ENCODE results near the gene DLG2.
"Not testable (repeated sequence)": the region's sequence is repeated elsewhere in the genome, so short reads cannot be mapped to it uniquely, and the experiment has no call there.

Gene DLG2

GRCh38 chr11:84345027-84345426 lies 1282.1 kb downstream of the DLG2 start:
- DNase-seq (ENCODE audit: low spot score) = no peak

DNA sequence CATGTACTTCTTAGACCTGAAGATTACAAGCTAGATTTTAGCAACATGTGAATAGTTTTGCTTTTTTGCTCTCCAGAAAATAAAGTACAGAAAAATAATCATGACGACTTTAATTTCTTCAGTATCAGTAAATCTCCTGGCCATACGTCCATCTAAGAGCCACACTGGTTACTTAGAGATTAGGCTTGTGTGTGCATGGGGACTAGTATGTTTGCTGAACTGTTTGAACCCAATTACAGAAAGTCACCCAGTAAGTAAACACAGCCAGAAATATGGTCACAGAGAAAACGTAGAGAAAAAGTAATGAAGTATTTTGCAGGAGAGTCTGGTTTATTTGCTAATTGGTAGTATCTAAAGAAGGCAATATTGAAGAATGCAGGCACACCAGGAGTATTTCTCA lies 1287.3 kb downstream of the DLG2 start:
- no peak for DNase-seq (ENCODE audit: low spot score)

GRCh38 chr11:84333221-84333620 lies 1293.9 kb downstream of the DLG2 start:
- DNase-seq (ENCODE audit: low spot score) = no peak

DNA sequence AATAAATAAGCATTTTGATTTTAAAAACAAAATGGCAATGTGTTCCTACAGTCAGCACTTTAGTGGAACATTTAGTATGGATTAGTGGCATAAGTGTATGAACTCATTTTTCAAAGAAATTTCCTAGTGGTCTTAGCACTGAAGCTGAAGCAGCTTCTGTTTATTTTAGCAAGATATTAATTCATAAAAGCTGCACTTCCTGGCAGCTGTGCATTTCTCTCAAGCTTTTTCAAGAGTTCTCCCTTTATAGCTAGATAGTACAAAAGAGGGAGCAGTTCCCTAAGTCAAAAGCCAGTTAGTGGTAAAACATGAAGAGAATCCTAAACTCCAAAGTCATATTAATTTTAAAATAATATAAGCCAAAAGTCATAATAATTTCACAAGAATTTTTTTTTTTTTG lies 1304.9 kb downstream of the DLG2 start:
- no peak for DNase-seq (ENCODE audit: low spot score)

DNA sequence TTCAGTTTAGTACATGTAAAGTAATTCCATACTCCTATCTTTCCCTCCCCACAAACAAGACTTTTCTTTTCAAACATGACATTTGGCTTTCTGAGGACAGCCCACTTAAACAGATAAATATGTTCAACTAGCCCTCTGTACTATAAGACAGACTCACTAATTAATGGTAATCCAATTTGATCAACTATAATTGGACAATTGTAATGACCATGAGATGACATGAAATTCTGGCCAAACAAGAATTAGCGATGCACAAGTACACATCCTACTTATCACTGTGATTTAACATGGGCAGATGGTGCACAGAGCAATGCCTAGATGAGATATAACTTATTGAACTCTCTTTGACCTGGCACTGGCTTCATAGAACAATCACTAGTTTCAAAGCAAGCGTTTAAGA lies 1307.3 kb downstream of the DLG2 start:
- no peak for DNase-seq (ENCODE audit: low spot score)

- DNase-seq (ENCODE audit: low spot score) = no peak
Observed at GRCh38 chr11:84316866-84317555, 1310.1 kb downstream of the DLG2 start.

GRCh38 chr11:84313830-84314359 lies 1313.2 kb downstream of the DLG2 start:
- no peak for DNase-seq (ENCODE audit: low spot score)

GRCh38 chr11:84310268-84310667 lies 1316.9 kb downstream of the DLG2 start:
- DNase-seq (ENCODE audit: low spot score) = no peak

DNA sequence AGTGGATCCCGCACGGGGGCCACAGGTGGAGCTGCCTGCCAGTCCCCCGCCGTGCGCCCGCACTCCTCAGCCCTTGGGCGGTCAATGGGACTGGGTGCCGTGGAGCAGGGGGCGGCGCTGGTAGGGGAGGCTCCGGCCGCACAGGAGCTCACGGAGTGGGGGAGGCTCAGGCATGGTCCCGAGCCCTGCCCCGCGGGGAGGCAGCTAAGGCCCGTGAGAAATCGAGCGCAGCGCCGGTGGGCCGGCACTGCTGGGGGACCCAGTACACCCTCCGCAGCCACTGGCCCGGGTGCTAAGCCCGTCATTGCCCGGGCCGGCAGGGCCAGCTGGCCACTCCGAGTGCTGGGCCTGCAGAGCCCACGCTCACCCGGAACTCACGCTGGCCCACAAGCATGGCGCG lies 1318.7 kb downstream of the DLG2 start:
- not testable (repeated sequence) for DNase-seq (ENCODE audit: low spot score)

DNA sequence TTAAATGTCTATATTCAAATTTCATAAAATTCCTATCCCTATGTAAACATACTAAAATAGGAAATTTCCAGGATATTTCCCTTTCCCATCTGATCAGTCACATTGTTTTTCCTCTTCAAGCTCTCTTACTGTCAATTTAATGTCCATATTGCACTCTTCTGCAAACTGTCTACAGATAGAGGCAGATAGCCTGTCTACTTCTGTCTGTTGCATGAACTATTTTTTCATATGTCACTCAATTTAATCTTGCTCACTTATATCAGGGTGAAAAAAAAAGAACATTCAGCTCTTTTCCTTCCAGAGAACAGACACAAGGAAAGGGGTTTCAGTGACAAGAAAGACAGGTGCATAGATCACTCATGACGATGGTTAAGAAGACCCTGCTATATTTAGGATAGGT lies 1327.1 kb downstream of the DLG2 start:
- no peak for DNase-seq (ENCODE audit: low spot score)

DNA sequence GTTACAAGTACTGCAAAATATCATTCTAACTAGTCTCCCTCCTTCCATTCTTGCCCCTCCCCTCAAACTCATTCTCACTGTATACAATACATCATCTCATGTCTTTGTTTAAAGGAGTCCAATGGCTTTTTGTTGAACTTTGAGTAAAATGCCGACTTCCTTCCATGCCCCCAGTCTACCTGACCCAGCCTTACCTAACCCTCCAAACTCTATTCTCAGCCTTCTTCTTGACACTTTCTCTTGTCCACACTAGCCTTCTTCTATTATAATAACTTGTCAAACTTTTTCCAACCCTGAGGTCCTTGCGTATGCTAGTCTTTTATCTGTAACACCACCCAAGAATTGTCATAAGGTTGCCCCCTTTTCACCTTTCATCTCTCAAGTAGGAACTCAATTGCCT lies 1329.6 kb downstream of the DLG2 start:
- no peak for DNase-seq (ENCODE audit: low spot score)

- DNase-seq (ENCODE audit: low spot score) = no peak
Observed at GRCh38 chr11:84295815-84296214, 1331.3 kb downstream of the DLG2 start.

DNA sequence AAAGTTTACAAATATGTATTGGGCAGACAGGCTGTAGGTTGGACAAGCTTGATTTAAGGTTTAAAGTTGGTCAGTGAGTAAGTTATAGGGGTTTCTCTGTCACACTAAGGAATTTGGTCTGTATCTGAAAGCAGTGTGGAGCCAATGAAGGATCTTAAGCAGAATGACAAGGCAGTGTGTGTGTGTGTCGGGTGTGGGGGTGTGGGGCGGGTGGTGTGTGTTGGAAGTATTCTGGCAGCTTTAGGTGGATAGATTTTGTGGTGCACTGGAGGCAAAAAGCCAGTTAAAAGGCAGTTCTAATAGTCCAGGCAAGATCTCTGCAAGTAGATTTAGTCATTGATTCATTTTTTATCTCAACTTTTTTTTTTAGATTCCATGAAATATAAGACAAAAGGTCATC lies 1334.2 kb downstream of the DLG2 start:
- no peak for DNase-seq (ENCODE audit: low spot score)

DNA sequence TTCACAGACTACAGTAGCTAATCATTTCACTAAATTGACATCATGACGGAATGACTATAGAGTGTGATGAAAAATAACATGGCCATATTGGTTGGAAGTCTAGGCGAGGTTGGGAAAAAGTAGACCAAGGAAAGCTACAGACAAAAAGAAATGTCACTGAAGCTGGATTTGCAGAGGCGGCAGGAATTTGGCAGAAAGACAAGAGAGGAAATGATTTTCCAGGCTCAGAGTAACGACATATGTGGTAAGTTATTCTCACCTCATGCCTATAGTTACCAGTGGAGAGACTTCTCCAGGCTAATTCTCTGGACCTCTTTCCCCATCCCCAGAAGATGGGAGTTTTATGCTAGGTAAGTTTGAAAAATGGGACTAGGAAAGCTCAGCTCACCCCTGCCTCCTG lies 1335.1 kb downstream of the DLG2 start:
- no peak for DNase-seq (ENCODE audit: low spot score)

DNA sequence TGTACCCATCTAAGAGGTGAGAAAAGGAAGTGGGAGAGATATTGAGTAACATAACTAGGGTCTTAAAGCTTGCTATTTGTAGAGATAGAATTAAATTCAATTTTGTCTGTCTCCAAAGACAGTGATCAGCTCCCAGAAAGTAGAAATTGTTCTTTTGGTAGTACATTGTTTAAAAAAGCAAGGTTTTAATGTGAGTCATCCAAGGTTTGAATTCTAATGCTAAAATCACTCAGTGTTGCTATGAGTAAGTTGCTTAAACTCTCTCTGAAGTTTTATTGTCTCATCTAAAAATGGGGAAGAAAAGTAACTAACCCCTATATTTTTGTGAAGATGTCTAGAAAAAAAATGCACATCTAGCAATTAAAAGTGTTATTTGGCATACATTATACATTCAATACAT lies 1336.5 kb downstream of the DLG2 start:
- no peak for DNase-seq (ENCODE audit: low spot score)

DNA sequence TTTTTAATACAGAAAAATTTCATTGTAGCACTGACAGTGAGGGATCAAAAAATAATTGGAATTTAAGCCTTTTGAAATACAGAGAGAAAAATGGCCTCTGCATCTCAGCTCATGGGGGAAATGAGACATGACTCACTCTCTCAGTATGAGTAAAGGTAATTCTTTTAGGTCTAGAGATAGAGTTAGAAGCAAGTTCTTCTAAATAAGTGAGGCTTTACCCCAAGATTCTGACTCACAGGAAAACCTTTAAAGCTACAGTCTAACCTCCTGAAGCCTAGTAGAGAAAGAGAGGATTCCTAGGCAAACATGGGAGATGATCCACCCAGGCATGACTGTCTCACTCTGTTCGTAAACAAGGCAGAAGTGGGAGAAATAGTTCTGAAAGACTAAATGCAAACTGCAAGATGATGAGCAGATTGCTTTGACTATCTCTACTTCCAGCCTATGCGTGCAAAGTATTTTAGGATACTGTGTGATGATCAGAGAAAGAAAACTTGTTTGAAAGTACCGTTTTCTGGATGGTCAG lies 1337.7 kb downstream of the DLG2 start:
- no peak for DNase-seq (ENCODE audit: low spot score)

DNA sequence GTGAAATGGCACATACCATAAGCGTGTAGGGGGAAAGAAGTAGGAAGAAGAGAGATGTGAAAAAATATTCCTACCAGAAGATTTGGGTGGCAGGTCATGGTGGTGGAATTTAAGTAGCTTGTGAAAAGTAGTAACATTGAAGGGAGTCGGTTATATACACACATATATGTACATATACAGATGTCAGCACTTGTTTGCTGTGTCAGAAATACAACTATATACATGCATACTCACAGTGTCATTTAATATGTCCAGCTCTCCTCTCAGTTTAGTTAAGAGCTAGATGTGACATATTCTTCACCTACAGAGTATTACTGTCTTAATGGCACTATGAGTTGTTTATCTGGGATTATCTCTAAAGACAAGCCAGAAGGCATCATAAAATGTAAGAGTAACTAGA lies 1353.6 kb downstream of the DLG2 start:
- DNase-seq (ENCODE audit: low spot score) = no peak

DNA sequence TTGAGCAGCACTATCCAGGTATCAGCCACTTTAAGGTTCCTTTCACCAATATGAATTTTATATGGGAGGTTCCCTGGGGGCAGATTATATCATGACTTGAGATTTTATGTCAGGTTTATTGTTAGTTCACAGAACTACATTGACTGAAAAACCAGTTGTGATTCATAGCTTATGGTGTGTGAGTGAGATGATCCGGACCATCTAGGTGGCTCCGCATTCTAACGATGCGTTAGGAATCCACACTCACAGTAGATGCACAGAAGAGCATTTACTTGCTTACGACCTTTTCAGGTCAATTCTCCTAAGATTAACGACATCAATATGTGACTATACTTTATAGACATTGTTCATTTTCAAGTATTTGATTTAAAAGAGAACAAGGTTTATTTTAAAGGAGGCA lies 1356.7 kb downstream of the DLG2 start:
- no peak for DNase-seq (ENCODE audit: low spot score)

DNA sequence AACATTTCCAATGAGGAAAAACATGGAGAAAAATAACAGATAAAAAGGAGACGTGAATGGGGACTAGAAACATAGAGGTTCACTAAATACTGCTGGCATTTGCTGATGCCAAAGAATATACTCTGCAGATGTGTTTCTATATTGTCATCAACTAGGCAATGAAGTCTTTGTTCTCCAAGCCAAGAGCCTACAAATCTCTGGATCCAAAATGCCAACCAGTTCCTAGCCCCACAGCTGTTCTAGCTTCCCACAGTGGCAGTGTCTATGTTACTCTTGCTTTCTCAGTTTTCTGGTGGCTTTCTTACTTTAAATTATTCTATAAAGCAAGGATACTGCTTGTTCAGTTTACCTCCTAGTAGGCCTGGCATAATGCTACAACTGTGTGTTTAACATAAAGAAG lies 1363.1 kb downstream of the DLG2 start:
- DNase-seq (ENCODE audit: low spot score) = no peak

DNA sequence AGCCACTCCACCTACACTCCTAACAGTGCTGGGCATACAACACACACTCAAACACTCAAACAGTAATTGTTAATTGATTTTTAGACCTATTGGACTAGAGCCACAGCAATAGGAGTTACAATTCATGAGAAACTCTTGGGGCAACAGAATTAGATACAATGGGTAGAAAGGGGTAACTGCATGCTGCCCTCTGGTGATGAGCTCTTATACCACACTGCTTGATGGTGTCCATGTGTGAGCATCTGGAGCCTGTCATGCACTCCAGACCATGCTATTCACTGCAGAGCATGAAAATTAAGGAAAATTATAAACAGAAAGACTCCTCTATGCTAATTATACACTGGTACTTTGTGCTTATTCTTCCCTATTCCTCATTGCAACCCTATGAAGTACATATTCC lies 1365.4 kb downstream of the DLG2 start:
- peak; percentile 59 for DNase-seq (ENCODE audit: low spot score)

DNA sequence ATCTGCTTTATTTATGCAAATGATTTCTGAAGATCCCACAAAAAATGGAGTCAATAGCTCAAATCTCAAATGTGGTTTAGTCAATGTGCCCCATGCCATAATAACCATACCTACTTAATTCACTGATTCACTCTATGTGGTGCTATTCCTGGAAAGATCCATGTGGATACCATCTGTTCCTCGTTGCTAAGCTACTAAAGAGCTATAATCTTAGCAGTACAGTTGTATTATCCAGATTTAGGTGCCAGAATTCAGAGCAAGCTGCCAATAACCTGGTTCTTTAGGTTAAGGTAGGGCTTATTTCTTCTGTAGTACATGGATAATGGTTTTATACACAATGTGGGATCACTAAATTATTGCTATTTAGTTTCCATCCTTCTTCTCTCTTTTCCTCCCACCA lies 1366.3 kb downstream of the DLG2 start:
- DNase-seq (ENCODE audit: low spot score) = peak; percentile 46

DNA sequence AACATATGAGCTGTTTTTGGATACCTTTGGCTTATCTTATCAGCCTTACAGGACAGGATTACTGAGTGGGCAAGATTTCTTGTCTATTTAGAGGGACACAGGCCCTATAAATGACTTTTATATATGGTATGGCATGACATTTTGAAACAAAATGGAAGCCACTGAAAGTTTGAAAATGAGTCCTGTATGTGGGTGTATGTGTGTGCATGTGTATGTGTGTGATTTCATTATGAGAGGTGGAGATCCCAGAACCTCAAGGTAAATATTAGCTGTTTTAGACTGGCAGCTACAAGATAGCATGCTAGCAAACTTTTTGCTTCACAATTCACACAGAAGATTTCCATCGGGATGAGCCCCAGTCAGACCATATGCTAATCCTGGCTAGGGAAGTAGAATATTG lies 1370.5 kb downstream of the DLG2 start:
- DNase-seq (ENCODE audit: low spot score) = no peak

- no peak for DNase-seq (ENCODE audit: low spot score)
Observed at GRCh38 chr11:84255483-84255882, 1371.7 kb downstream of the DLG2 start.

All from D341Med (cell line).